A549 (cell line): ENCODE results near the gene ADAMTSL4. TPM values are rescaled to one million over a fixed set of nuclear protein-coding genes. Genes with fewer than 3 reads are reported as not detected.

Experiments
- ATAC-seq, 2 experiments: fragments of 200-7000 bp in 1 of 2; fragments of >200 bp in 1 of 2; cut with Nextera tagmentation in 1 of 2; cut with Tn5 transposase in 1 of 2; 3 replicates each; pipeline versions ENCODE4 v1.8.0 to v1.9.1; 2018 to 2020; ENCODE audit warnings: mild to moderate bottlenecking in 1 of 2, moderate library complexity in 1 of 2
- CTCF ChIA-PET: fragments of 300-600 bp; sonication (Branson Sonifier 250); formaldehyde crosslinking; extraction: SDS; loops from one replicate; lab custom pipeline; 2021; ENCODE audit warnings: antibody characterized with exemption, inconsistent platforms; lab: Yijun Ruan, JAX
- POLR2A ChIA-PET: fragments of 350-600 bp; formaldehyde crosslinking; extraction: SDS; loops from one replicate; lab custom pipeline; 2021; ENCODE audit warnings: antibody characterized with exemption, inconsistent platforms; lab: Yijun Ruan, JAX
- DNase-seq, 2 experiments: peaks; one replicate each; pipeline versions ENCODE4 v3.0.0 to v3.0.0-alpha.2; 2011 to 2016; ENCODE audit warnings: low read depth in 1 of 2, low spot score in 1 of 2
- FAIRE-seq: peaks from 2 replicates; lab custom pipeline; 2011; peaks lifted over from hg19 to GRCh38; lab: Jason Lieb, UNC
- H3K27ac ChIP-seq, 2 experiments: fragments of >200 bp; sonication (Bioruptor Twin); formaldehyde crosslinking; 3 replicates each; pipeline ENCODE4 v1.5.1; 2016 to 2017
- H3K4me1 ChIP-seq: fragments of >200 bp; sonication (Bioruptor Twin); formaldehyde crosslinking; 3 replicates; pipeline ENCODE4 v1.6.1; 2016
- H3K4me2 ChIP-seq: fragments of >200 bp; sonication (Bioruptor Twin); formaldehyde crosslinking; 3 replicates; pipeline ENCODE4 v1.6.1; 2016
- H3K4me3 ChIP-seq: fragments of >200 bp; sonication (Bioruptor Twin); formaldehyde crosslinking; 3 replicates; pipeline ENCODE4 v1.5.1; 2016
- H3K9me3 ChIP-seq: fragments of >200 bp; sonication (Bioruptor Twin); formaldehyde crosslinking; 3 replicates; pipeline ENCODE4 v1.6.1; 2016
- ATOH8 ChIP-seq: fragments of 250-450 bp; sonication (Bioruptor Pico); IDR thresholded peaks from 2 replicates; pipeline ENCODE4 v1.5.0; 2020; ENCODE audit warnings: low read depth, mild to moderate bottlenecking, moderate library complexity
- CBX8 ChIP-seq: fragments of 200-600 bp; sonication (generic); IDR thresholded peaks from 2 replicates; pipeline ENCODE4 v1.6.1; 2016
- EHF ChIP-seq: fragments of 250-450 bp; sonication (Bioruptor Pico); IDR thresholded peaks from 2 replicates; pipeline ENCODE4 v1.5.0; 2020; ENCODE audit warnings: mild to moderate bottlenecking
- EHMT2 ChIP-seq: fragments of 200-600 bp; sonication (generic); IDR thresholded peaks from 2 replicates; pipeline ENCODE4 v1.6.1; 2016; ENCODE audit warnings: antibody characterized with exemption, low read depth, mild to moderate bottlenecking, moderate library complexity
- ESRRA ChIP-seq: fragments of 150-350 bp; IDR thresholded peaks from 2 replicates; pipeline ENCODE4 v1.6.1; 2014; ENCODE audit warnings: mild to moderate bottlenecking, low read length, borderline replicate concordance
- FOSB ChIP-seq: fragments of 250-450 bp; sonication (Bioruptor Pico); IDR thresholded peaks from 2 replicates; pipeline ENCODE4 v1.5.0; 2020; ENCODE audit warnings: mild to moderate bottlenecking, moderate library complexity
- HMGXB4 ChIP-seq: fragments of 250-450 bp; sonication (Bioruptor Pico); IDR thresholded peaks from 2 replicates; pipeline ENCODE4 v1.5.0; 2021; ENCODE audit warnings: mild to moderate bottlenecking, moderate library complexity, borderline replicate concordance
- HOXA7 ChIP-seq: fragments of 250-450 bp; sonication (Bioruptor Pico); IDR thresholded peaks from 2 replicates; pipeline ENCODE4 v1.5.0; 2020; ENCODE audit warnings: mild to moderate bottlenecking, moderate library complexity
- HOXB13 ChIP-seq: fragments of 250-450 bp; sonication (Bioruptor Pico); IDR thresholded peaks from 2 replicates; pipeline ENCODE4 v1.5.0; 2020; ENCODE audit warnings: low read depth, mild to moderate bottlenecking, moderate library complexity
- HOXB5 ChIP-seq: fragments of 250-450 bp; sonication (Bioruptor Pico); IDR thresholded peaks from 2 replicates; pipeline ENCODE4 v1.5.0; 2020; ENCODE audit warnings: mild to moderate bottlenecking, moderate library complexity
- JUN ChIP-seq, 2 experiments: fragments of >200 bp; sonication (Bioruptor Twin); formaldehyde crosslinking; IDR thresholded peaks; 2 replicates in 1 of 2; 3 replicates in 1 of 2; pipeline ENCODE4 v1.6.1; 2016 to 2017
- JUNB ChIP-seq: fragments of >200 bp; sonication (Bioruptor Twin); formaldehyde crosslinking; IDR thresholded peaks from 2 replicates; pipeline ENCODE4 v1.6.1; 2016
- MAZ ChIP-seq: fragments of 150-350 bp; IDR thresholded peaks from 2 replicates; pipeline ENCODE4 v1.6.1; 2014; ENCODE audit warnings: antibody characterized with exemption, low read depth, low read length, borderline replicate concordance
- POLR2AphosphoS2 ChIP-seq: conservative IDR thresholded peaks from 2 replicates; pipeline ENCODE4 v1.6.1; 2012; ENCODE audit warnings: low read length, improper control_type of control experiment, inconsistent platforms
- RAD21 ChIP-seq, 2 experiments: fragments of >200 bp in 1 of 2; sonication (Bioruptor Twin) in 1 of 2; formaldehyde crosslinking in 1 of 2; IDR thresholded peaks in 1 of 2; conservative IDR thresholded peaks in 1 of 2; 2 replicates in 1 of 2; 3 replicates in 1 of 2; pipeline ENCODE4 v1.6.1; 2012 to 2018; ENCODE audit warnings: inconsistent platforms in 1 of 2
- RARB ChIP-seq: fragments of 250-450 bp; sonication (Bioruptor Pico); IDR thresholded peaks from 2 replicates; pipeline ENCODE4 v1.8.0; 2021; ENCODE audit warnings: mild to moderate bottlenecking, moderate library complexity
- RFX5 ChIP-seq: fragments of 450-650 bp; IDR thresholded peaks from 2 replicates; pipeline ENCODE4 v1.7.1; 2014; ENCODE audit warnings: antibody characterized with exemption, mild to moderate bottlenecking, moderate library complexity
- TFCP2L1 ChIP-seq: fragments of 250-450 bp; sonication (Bioruptor Pico); IDR thresholded peaks from 2 replicates; pipeline ENCODE4 v1.5.0; 2021; ENCODE audit warnings: mild to moderate bottlenecking
- TP53 ChIP-seq: fragments of 250-450 bp; sonication (Bioruptor Pico); IDR thresholded peaks from 2 replicates; pipeline ENCODE4 v1.5.0; 2021; ENCODE audit warnings: mild to moderate bottlenecking, moderate library complexity
- ZC3H11A ChIP-seq: fragments of 450-650 bp; IDR thresholded peaks from 2 replicates; pipeline ENCODE4 v1.6.1; 2014; ENCODE audit warnings: antibody characterized with exemption, mild to moderate bottlenecking
- ZSCAN20 ChIP-seq: fragments of 250-450 bp; sonication (Bioruptor Pico); IDR thresholded peaks from 2 replicates; pipeline ENCODE4 v1.8.0; 2022; ENCODE audit warnings: mild to moderate bottlenecking, moderate library complexity
- WGBS: methylation state at CpG from one replicate; pipeline ENCODE4 v1.1.6; 2017; ENCODE audit errors: missing lambda C conversion rate; 5-methylcytosine and 5-hydroxymethylcytosine counted together
- polyA plus RNA-seq, 4 experiments: library from polyadenylated mRNA; depleted of rRNA in 3 of 4; stranded (reverse); fragments of >200 nt; fragmentation: RNase III in 1 of 4; extraction: RNeasy Plus Mini Kit Qiagen cat#74134 plus additional on column Dnase treatment in 1 of 4; gene quantifications; 2 replicates in 3 of 4; 3 replicates in 1 of 4; pipeline ENCODE4 v1.2.3, GENCODE V29; 2011 to 2017
- TF ChIP-seq, protein P1 (sequence below): IDR thresholded peaks from 2 replicates; pipeline ENCODE4 v1.6.1; 2012; ENCODE audit warnings: low read depth, borderline replicate concordance

The ADAMTSL4 gene
- polyA plus RNA-seq, 2 of the 4 experiments (the other 2 are of a cell fraction) = 1.3 to 2.0 TPM

GRCh38 chr1:150567717-150568593 lies 18.7 kb downstream of the ADAMTSL4 start (continued):
- TF ChIP-seq, protein P1, sequence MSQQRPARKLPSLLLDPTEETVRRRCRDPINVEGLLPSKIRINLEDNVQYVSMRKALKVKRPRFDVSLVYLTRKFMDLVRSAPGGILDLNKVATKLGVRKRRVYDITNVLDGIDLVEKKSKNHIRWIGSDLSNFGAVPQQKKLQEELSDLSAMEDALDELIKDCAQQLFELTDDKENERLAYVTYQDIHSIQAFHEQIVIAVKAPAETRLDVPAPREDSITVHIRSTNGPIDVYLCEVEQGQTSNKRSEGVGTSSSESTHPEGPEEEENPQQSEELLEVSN = peak; percentile 72; the same call in 1 of the 2 replicates
- no peak for TF ChIP-seq ZSCAN20
- no peak for TF ChIP-seq RFX5
- TF ChIP-seq ATOH8 (CRISPR knock-in tag) = 0 out of 2 replicates have a peak, but pooled peaks have one; percentile 33

- Histone ChIP-seq H3K4me2 (peak overlapping the region; percentile 65), H3K27ac (peak overlapping the region; percentile 79 to 99)
- no peak for FAIRE-seq
- TF ChIP-seq HOXB13 (CRISPR knock-in tag) = peak; percentile 16; the same call in 1 of the 2 replicates
- TF ChIP-seq TFCP2L1 (CRISPR knock-in tag) = peak; percentile 80; the same call in 1 of the 2 replicates
- 0 out of 2 replicates have a peak, but pooled peaks have one; percentile 48 for TF ChIP-seq TP53
- TF ChIP-seq EHF = peak; percentile 46
- TF ChIP-seq HOXA7 (CRISPR knock-in tag) = peak; percentile 93
- 0 out of 2 replicates have a peak, but pooled peaks have one; percentile 28 for TF ChIP-seq HOXB5 (CRISPR knock-in tag)
- no peak for TF ChIP-seq EHMT2
- 0 out of 2 replicates have a peak, but pooled peaks have one; percentile 20 for TF ChIP-seq POLR2AphosphoS2
- TF ChIP-seq RARB (CRISPR knock-in tag) = 0 out of 2 replicates have a peak, but pooled peaks have one; percentile 18
- peak; percentile 93; the same call in 1 of the 2 replicates for TF ChIP-seq FOSB (CRISPR knock-in tag)
- no peak for TF ChIP-seq ZC3H11A
- TF ChIP-seq RAD21 (conservative IDR thresholded peaks at IDR 0.05 in 1 of 2, IDR thresholded peaks at IDR 0.05 in 1 of 2) = no peak
- no peak for TF ChIP-seq RFX5
- TF ChIP-seq, all 56 proteins: peak for 9
- peak; percentile 12 to 28 for ATAC-seq
- ChIA-PET POLR2A (interaction anchor here (1.0 to 4.7 kb wide), 4 partner anchors 9 to 128 kb away, joined by 3 to 84 read pairs (median 6); partner anchors contain the start of genes ENSA, GOLPH3L and MCL1), CTCF (interaction anchor here (0.5 to 11.6 kb wide), 8 partner anchors 9 to 287 kb away, joined by 3 to 210 read pairs (median 4); partner anchors contain the start of genes ENSA and MCL1)
- DNase-seq = no peak
- H3K4me1 ChIP-seq = peaks cover 87% of the 10 kb centered on the region
- H3K4me3 ChIP-seq = no peak overlapping the region; the same call in 2 of the 3 replicates
- no peaks in the 10 kb centered on the region for H3K9me3 ChIP-seq
Measured at GRCh38 chr1:150568594-150568966, 19.4 kb downstream of the ADAMTSL4 start.

- TF ChIP-seq HOXA7 (CRISPR knock-in tag) (peak; percentile 89), CBX8 (no peak), POLR2AphosphoS2 (peak; percentile 70), JUN (IDR thresholded peaks at IDR 0.05) (no peak), JUNB (no peak), MAZ (no peak), TP53 (peak; percentile 88), ESRRA (no peak), RARB (CRISPR knock-in tag) (0 out of 2 replicates have a peak, but pooled peaks have one; percentile 39), TFCP2L1 (CRISPR knock-in tag) (peak; percentile 80), ZSCAN20 (no peak), FOSB (CRISPR knock-in tag) (peak; percentile 79), HMGXB4 (CRISPR knock-in tag) (peak; percentile 73)
- DNase-seq (no peak), ATAC-seq (no peak), FAIRE-seq (no peak)
- H3K4me1 ChIP-seq = peaks cover 82% of the 10 kb centered on the region
- no peak overlapping the region for H3K4me3 ChIP-seq
- WGBS = 82% methylated on average over 4 of the region's 4 CpGs
- H3K27ac ChIP-seq = peak overlapping the region; percentile 12 to 45; a peak in 3 of 6 replicates
- peak overlapping the region; percentile 74; the same call in 2 of the 3 replicates for H3K4me2 ChIP-seq
- POLR2A ChIA-PET = interaction anchor here (0.6 to 3.1 kb wide), 5 partner anchors 11 to 886 kb away, joined by 3 to 21 read pairs (median 5); partner anchors contain the start of gene POGZ
- CTCF ChIA-PET = interaction anchor here (1.4 to 5.4 kb wide), 4 partner anchors 12 to 57 kb away, joined by 3 to 64 read pairs (median 11); partner anchors contain the start of gene ENSA
- no peaks in the 10 kb centered on the region for H3K9me3 ChIP-seq
Measured at GRCh38 chr1:150572918-150573647, 23.9 kb downstream of the ADAMTSL4 start.
